ENCODE data around the gene POLR3E. TPM values are rescaled to one million over a fixed set of nuclear protein-coding genes. Genes with fewer than 3 reads are reported as not detected.

The POLR3E gene
- total and polyA plus RNA-seq, 2 donors (not counting 3 experiments of a cell fraction or from before 2014, with no cell fraction given), result 48.3 to 62.2 TPM

GRCh38 chr16:22320572-22321339 lies 23.5 kb downstream of the POLR3E start:
- BruUV-seq (replicated peaks), result TSS peak; percentile 88
- no peak overlapping the region for H3K4me3 ChIP-seq (replicated peaks in 1 of 3; ENCODE audit: insufficient read depth in 1 of 3, low read depth in 1 of 3, low read length in 3 of 3)
- DNase-seq (ENCODE audit: low read depth, low spot score), result peak; percentile 79

GRCh38 chr16:22321340-22322001 lies 24.3 kb downstream of the POLR3E start:
- Histone ChIP-seq H3K4me2 (ENCODE audit: insufficient read depth, low read length) (no peak overlapping the region), H3K4me3 (replicated peaks in 1 of 3; ENCODE audit: insufficient read depth in 1 of 3, low read depth in 1 of 3, low read length in 3 of 3) (no peak overlapping the region), H3K79me2 (ENCODE audit: control insufficient read depth, insufficient read depth, low read length) (peaks cover 6% of the 10 kb centered on the region), H2AFZ (ENCODE audit: low read depth, low read length) (no peak overlapping the region), H3K9me3 (replicated peaks; ENCODE audit: control insufficient read depth, insufficient read depth, low read length) (no peaks in the 10 kb centered on the region), H4K20me1 (replicated peaks; ENCODE audit: control insufficient read depth, extremely low read depth, insufficient read depth, low read length) (no peaks in the 10 kb centered on the region), H3K27ac (ENCODE audit: insufficient read depth, low read depth, low read length) (peak overlapping the region; percentile 67), H3K9me1 (replicated peaks; ENCODE audit: control insufficient read depth, extremely low read depth, insufficient read depth, low read length) (no peaks in the 10 kb centered on the region), H3K36me3 (ENCODE audit: control insufficient read depth in 2 of 2, extremely low read depth in 1 of 2, insufficient read depth in 2 of 2, low read length in 2 of 2) (peaks cover 2 to 45% of the 10 kb centered on the region in 2 experiments), H3K4me1 (ENCODE audit: control insufficient read depth, extremely low read depth, insufficient read depth, low read length) (peaks cover 14% of the 10 kb centered on the region), H3K9ac (replicated peaks; ENCODE audit: extremely low read depth, insufficient read depth, low read length) (no peak overlapping the region), H3K27me3 (ENCODE audit: control insufficient read depth in 2 of 2, insufficient read depth in 2 of 2, low read length in 2 of 2) (no peaks in the 10 kb centered on the region)
- BruUV-seq (replicated peaks), result no TSS peak
- dilution Hi-C loops (cut with MboI; ENCODE audit: extremely low pct_ligation_motif_present, low sequenced_read_pairs) (no loop called here), intact Hi-C loops (cut with micrococcal nuclease) (loop anchor here (1.0 to 10.0 kb wide), 3 partner anchors 353 to 1164 kb away; partner anchors contain the start of gene LDAF1)
- POLR2A ChIA-PET, result no interaction called here
- peak; percentile 97 for FAIRE-seq
- TF ChIP-seq POLR2AphosphoS5 (IDR thresholded peaks at IDR 0.05; ENCODE audit: insufficient read depth, low read depth, low read length) (no peak), MYC (IDR thresholded peaks at IDR 0.05; ENCODE audit: low read depth, low read length) (no peak), CTCF (IDR thresholded peaks at IDR 0.05; ENCODE audit: extremely low read depth in 1 of 2, insufficient read depth in 1 of 2, low read depth in 1 of 2, low read length in 2 of 2) (peak; percentile 72 to 79), MAX (IDR thresholded peaks at IDR 0.05; ENCODE audit: insufficient read depth, insufficient read length) (peak; percentile 50)
- peak; percentile 81 for DNase-seq (ENCODE audit: low read depth, low spot score)
- CTCF ChIA-PET, result interaction anchor here (0.6 to 1.5 kb wide), 33 partner anchors 8 to 1165 kb away, joined by 3 to 15 read pairs (median 4); partner anchors contain the start of gene CDR2

More at GRCh38 chr16:22320572-22321339, 23.5 kb downstream of the POLR3E start:
- Histone ChIP-seq H3K9me3 (replicated peaks; ENCODE audit: control insufficient read depth, insufficient read depth, low read length) (no peaks in the 10 kb centered on the region), H3K27me3 (ENCODE audit: control insufficient read depth in 2 of 2, insufficient read depth in 2 of 2, low read length in 2 of 2) (no peaks in the 10 kb centered on the region), H3K27ac (ENCODE audit: insufficient read depth, low read depth, low read length) (peak overlapping the region; percentile 67), H3K4me2 (ENCODE audit: insufficient read depth, low read length) (peak overlapping the region; percentile 3), H2AFZ (ENCODE audit: low read depth, low read length) (no peak overlapping the region), H3K9me1 (replicated peaks; ENCODE audit: control insufficient read depth, extremely low read depth, insufficient read depth, low read length) (no peaks in the 10 kb centered on the region), H3K79me2 (ENCODE audit: control insufficient read depth, insufficient read depth, low read length) (peaks cover 6% of the 10 kb centered on the region), H4K20me1 (replicated peaks; ENCODE audit: control insufficient read depth, extremely low read depth, insufficient read depth, low read length) (no peaks in the 10 kb centered on the region), H3K9ac (replicated peaks; ENCODE audit: extremely low read depth, insufficient read depth, low read length) (peak overlapping the region; percentile 61), H3K4me1 (ENCODE audit: control insufficient read depth, extremely low read depth, insufficient read depth, low read length) (peaks cover 14% of the 10 kb centered on the region), H3K36me3 (ENCODE audit: control insufficient read depth in 2 of 2, extremely low read depth in 1 of 2, insufficient read depth in 2 of 2, low read length in 2 of 2) (peaks cover 5 to 40% of the 10 kb centered on the region in 2 experiments)
- ChIA-PET CTCF (interaction anchor here (0.6 to 1.5 kb wide), 33 partner anchors 8 to 1164 kb away, joined by 3 to 15 read pairs (median 4); partner anchors contain the start of gene CDR2), POLR2A (interaction anchor here (0.6 to 1.2 kb wide), 2 partner anchors 800 to 1140 kb away, joined by 3 to 8 read pairs; no protein-coding TSS in a partner anchor)
- dilution Hi-C loops (cut with MboI; ENCODE audit: extremely low pct_ligation_motif_present, low sequenced_read_pairs), result no loop called here
- intact Hi-C loops (cut with micrococcal nuclease), result loop anchor here (1.0 to 10.0 kb wide), 3 partner anchors 354 to 1163 kb away; partner anchors contain the start of gene LDAF1
- no peak for TF ChIP-seq EZH2 (IDR thresholded peaks at IDR 0.05; ENCODE audit: borderline replicate concordance, low read depth, low read length, severe bottlenecking)
- no peak for TF ChIP-seq MAX (IDR thresholded peaks at IDR 0.05; ENCODE audit: insufficient read depth, insufficient read length)
- peak; percentile 58 for TF ChIP-seq JUN (IDR thresholded peaks at IDR 0.05; ENCODE audit: borderline replicate concordance, insufficient read depth, insufficient read length, low read depth)
- peak; percentile 18 for FAIRE-seq
